PC-3 (cell line): ENCODE results near the gene MGAT3. TPM values are rescaled to one million over a fixed set of nuclear protein-coding genes. Genes with fewer than 3 reads are reported as not detected.

Experiments
- ATAC-seq: fragments of 200-7000 bp; cut with Tn5 transposase; 2 replicates; pipeline ENCODE4 v1.9.1; 2020; ENCODE audit warnings: mild to moderate bottlenecking, moderate library complexity
- BruUV-seq: library from RNA; stranded (reverse); fragments of 400-500 nt; replicated peaks from 2 replicates; lab custom pipeline; 2021; lab: Mats Ljungman, UMichigan
- CTCF ChIA-PET: fragments of 300-600 bp; sonication (Branson Sonifier 250); formaldehyde crosslinking; loops from one replicate; lab custom pipeline; 2022; ENCODE audit warnings: antibody characterized with exemption; lab: Charles Lee
- POLR2A ChIA-PET: fragments of 300-600 bp; sonication (Branson Sonifier 250); formaldehyde crosslinking; loops from one replicate; lab custom pipeline; 2022; ENCODE audit warnings: antibody characterized with exemption; ENCODE audit not compliant: unreplicated experiment; lab: Charles Lee
- DNase-seq: peaks from one replicate; pipeline ENCODE4 v3.0.0-alpha.2; 2015
- H2AFZ ChIP-seq: fragments of 300-600 bp; sonication (generic); 2 replicates; pipeline ENCODE4 v1.6.0; 2016; ENCODE audit warnings: antibody characterized with exemption, low read length
- H3F3A ChIP-seq: fragments of 300-600 bp; sonication (generic); one replicate; pipeline ENCODE4 v1.6.0; 2017; ENCODE audit warnings: antibody characterized with exemption, low read length, control low read depth, mild to moderate bottlenecking; ENCODE audit not compliant: unreplicated experiment
- H3K27ac ChIP-seq: fragments of 300-600 bp; sonication (generic); 2 replicates; pipeline ENCODE4 v1.5.1; 2016; ENCODE audit warnings: mild to moderate bottlenecking, low read length
- H3K27me3 ChIP-seq: fragments of 300-600 bp; sonication (generic); 2 replicates; pipeline ENCODE4 v1.6.1; 2016; ENCODE audit warnings: low read length, mixed read lengths
- H3K36me3 ChIP-seq: fragments of 300-600 bp; sonication (generic); 2 replicates; pipeline ENCODE4 v1.6.1; 2016; ENCODE audit warnings: low read depth, mixed run types, low read length, mixed read lengths
- H3K4me1 ChIP-seq: fragments of 300-600 bp; sonication (generic); 2 replicates; pipeline ENCODE4 v1.5.1; 2016; ENCODE audit warnings: low read length; ENCODE audit not compliant: insufficient read depth
- H3K4me2 ChIP-seq: fragments of 300-600 bp; sonication (generic); 2 replicates; pipeline ENCODE4 v1.6.0; 2016; ENCODE audit warnings: low read length
- H3K4me3 ChIP-seq: fragments of 300-600 bp; sonication (generic); 2 replicates; pipeline ENCODE4 v1.5.1; 2016; ENCODE audit warnings: mild to moderate bottlenecking, low read length, mixed read lengths
- H3K79me2 ChIP-seq: fragments of 300-600 bp; sonication (generic); 2 replicates; pipeline ENCODE4 v1.6.1; 2017; ENCODE audit warnings: low read length, mixed read lengths
- H3K9ac ChIP-seq: fragments of 300-600 bp; sonication (generic); 2 replicates; pipeline ENCODE4 v1.6.0; 2016; ENCODE audit warnings: mild to moderate bottlenecking, low read length
- H3K9me2 ChIP-seq: fragments of 300-600 bp; sonication (generic); replicated peaks from 2 replicates; pipeline ENCODE4 v1.6.1; 2016; ENCODE audit warnings: mixed run types, low read length, mixed read lengths
- H3K9me3 ChIP-seq: fragments of 300-600 bp; sonication (generic); 2 replicates; pipeline ENCODE4 v1.6.1; 2016; ENCODE audit warnings: low read length, mixed read lengths
- H4K20me1 ChIP-seq: fragments of 300-600 bp; sonication (generic); 2 replicates; pipeline ENCODE4 v1.6.1; 2016; ENCODE audit warnings: low read length, mixed read lengths
- EZH2 ChIP-seq: fragments of 300-600 bp; sonication (generic); IDR thresholded peaks from one replicate; pipeline ENCODE4 v1.6.1; 2017; ENCODE audit warnings: antibody characterized with exemption, mild to moderate bottlenecking, low read length; ENCODE audit not compliant: unreplicated experiment
- EZH2phosphoT487 ChIP-seq: fragments of 300-600 bp; sonication (generic); IDR thresholded peaks from 2 replicates; pipeline ENCODE4 v1.6.1; 2018; ENCODE audit warnings: mild to moderate bottlenecking, antibody characterized with exemption, low read length, borderline replicate concordance
- intact Hi-C: fragments of 100-400 bp; cut with micrococcal nuclease; formaldehyde crosslinking; loops from 2 replicates; pipeline ENCODE4 v1.9.0; 2023
- total RNA-seq: library from RNA; depleted of rRNA; stranded (reverse); fragments of >200 nt; gene quantifications from 2 replicates; pipeline ENCODE4 v1.2.3, GENCODE V29; 2014
- TF ChIP-seq, protein P1 (sequence below): fragments of 300-600 bp; sonication (generic); conservative IDR thresholded peaks from 2 replicates; pipeline ENCODE4 v1.5.1; 2017; ENCODE audit warnings: antibody characterized with exemption, low read depth, mild to moderate bottlenecking, low read length

MGAT3 gene
- total RNA-seq, 1 experiment from 2014 or later, result not detected

- no peak for DNase-seq
- POLR2A ChIA-PET, result no interaction called here
Measured at GRCh38 chr22:39469681-39470450, 13.1 kb downstream of the MGAT3 start.

GRCh38 chr22:39470451-39471291 lies 13.9 kb downstream of the MGAT3 start:
- ATAC-seq, result no peak
- Histone ChIP-seq H3K27ac (no peak overlapping the region), H2AFZ (no peak overlapping the region), H3K9ac (no peak overlapping the region), H3K4me3 (no peak overlapping the region), H4K20me1 (no peaks in the 10 kb centered on the region), H3K9me2 (no peaks in the 10 kb centered on the region), H3K27me3 (no peaks in the 10 kb centered on the region), H3F3A (no peaks in the 10 kb centered on the region), H3K4me2 (no peak overlapping the region), H3K79me2 (no peaks in the 10 kb centered on the region), H3K36me3 (no peaks in the 10 kb centered on the region), H3K9me3 (no peaks in the 10 kb centered on the region), H3K4me1 (no peaks in the 10 kb centered on the region)
- POLR2A ChIA-PET, result no interaction called here
- intact Hi-C loops, result no loop called here
- no TSS peak for BruUV-seq
- DNase-seq, result no peak
- TF ChIP-seq EZH2 (no peak), EZH2phosphoT487 (no peak)
- TF ChIP-seq, protein P1, sequence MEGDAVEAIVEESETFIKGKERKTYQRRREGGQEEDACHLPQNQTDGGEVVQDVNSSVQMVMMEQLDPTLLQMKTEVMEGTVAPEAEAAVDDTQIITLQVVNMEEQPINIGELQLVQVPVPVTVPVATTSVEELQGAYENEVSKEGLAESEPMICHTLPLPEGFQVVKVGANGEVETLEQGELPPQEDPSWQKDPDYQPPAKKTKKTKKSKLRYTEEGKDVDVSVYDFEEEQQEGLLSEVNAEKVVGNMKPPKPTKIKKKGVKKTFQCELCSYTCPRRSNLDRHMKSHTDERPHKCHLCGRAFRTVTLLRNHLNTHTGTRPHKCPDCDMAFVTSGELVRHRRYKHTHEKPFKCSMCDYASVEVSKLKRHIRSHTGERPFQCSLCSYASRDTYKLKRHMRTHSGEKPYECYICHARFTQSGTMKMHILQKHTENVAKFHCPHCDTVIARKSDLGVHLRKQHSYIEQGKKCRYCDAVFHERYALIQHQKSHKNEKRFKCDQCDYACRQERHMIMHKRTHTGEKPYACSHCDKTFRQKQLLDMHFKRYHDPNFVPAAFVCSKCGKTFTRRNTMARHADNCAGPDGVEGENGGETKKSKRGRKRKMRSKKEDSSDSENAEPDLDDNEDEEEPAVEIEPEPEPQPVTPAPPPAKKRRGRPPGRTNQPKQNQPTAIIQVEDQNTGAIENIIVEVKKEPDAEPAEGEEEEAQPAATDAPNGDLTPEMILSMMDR, result no peak
- CTCF ChIA-PET, result interaction anchor here (0.6 kb wide), 1 partner anchor 21 kb away, joined by 3 read pairs; no protein-coding TSS in a partner anchor

More at GRCh38 chr22:39469681-39470450, 13.1 kb downstream of the MGAT3 start:
- Histone ChIP-seq H3F3A (no peaks in the 10 kb centered on the region), H4K20me1 (no peaks in the 10 kb centered on the region), H3K36me3 (no peaks in the 10 kb centered on the region), H3K27ac (no peak overlapping the region), H3K4me2 (no peak overlapping the region), H3K27me3 (no peaks in the 10 kb centered on the region), H2AFZ (no peak overlapping the region), H3K9me2 (no peaks in the 10 kb centered on the region), H3K4me3 (no peak overlapping the region), H3K79me2 (no peaks in the 10 kb centered on the region), H3K9me3 (no peaks in the 10 kb centered on the region), H3K4me1 (no peaks in the 10 kb centered on the region), H3K9ac (no peak overlapping the region)
- intact Hi-C loops, result no loop called here
- no peak for ATAC-seq
- CTCF ChIA-PET, result no interaction called here
- TF ChIP-seq, protein P1, result no peak
- TF ChIP-seq EZH2 (no peak), EZH2phosphoT487 (no peak)
- BruUV-seq, result no TSS peak
